GM12878 (cell line): ENCODE data around the gene SHH. TPM values are rescaled to one million over a fixed set of nuclear protein-coding genes. Genes with fewer than 3 reads are reported as not detected.

Experiments
- ATAC-seq: fragments of 200-7000 bp; cut with Tn5 transposase; 3 replicates; pipeline ENCODE4 v1.9.1; 2020; ENCODE audit warnings: mild to moderate bottlenecking, moderate library complexity
- BruUV-seq: library from RNA; stranded (reverse); fragments of 400-500 nt; replicated peaks from 2 replicates; lab custom pipeline; 2021; lab: Mats Ljungman, UMichigan
- CTCF ChIA-PET: fragments of 300-600 bp; sonication (Branson Sonifier 250); formaldehyde crosslinking; extraction: SDS; loops from one replicate; lab custom pipeline; 2021; ENCODE audit warnings: inconsistent platforms; lab: Yijun Ruan, JAX
- POLR2A ChIA-PET: fragments of 350-600 bp; formaldehyde crosslinking; extraction: SDS; loops from one replicate; lab custom pipeline; 2021; ENCODE audit warnings: inconsistent platforms; lab: Charles Lee
- RAD21 ChIA-PET: fragments of 300-600 bp; sonication (Branson Sonifier 250); formaldehyde crosslinking; loops from one replicate; lab custom pipeline; 2023; ENCODE audit warnings: antibody characterized with exemption; ENCODE audit not compliant: unreplicated experiment; lab: Charles Lee
- SMC1A ChIA-PET: fragments of 300-600 bp; sonication (Branson Sonifier 250); formaldehyde crosslinking; loops from one replicate; lab custom pipeline; 2023; ENCODE audit not compliant: unreplicated experiment, uncharacterized antibody; lab: Charles Lee
- DNase-seq: peaks from one replicate; pipeline ENCODE4 v3.0.0-alpha.2; 2011; ENCODE audit warnings: low read depth, low spot score
- FAIRE-seq: peaks from 3 replicates; lab custom pipeline; 2011; peaks lifted over from hg19 to GRCh38; lab: Jason Lieb, UNC
- H2AFZ ChIP-seq: 2 replicates; pipeline ENCODE4 v1.6.0; 2011; ENCODE audit warnings: low read depth, low read length, control low read depth; ENCODE audit not compliant: control insufficient read depth
- H3K27ac ChIP-seq: 2 replicates; pipeline ENCODE4 v1.5.1; 2011; ENCODE audit warnings: control low read depth; ENCODE audit not compliant: control insufficient read depth, insufficient read depth
- H3K27me3 ChIP-seq, 2 experiments: replicated peaks in 1 of 2; 2 replicates each; pipeline versions ENCODE4 v1.6.0 to v1.6.1; 2011; ENCODE audit warnings: low read length in 1 of 2; ENCODE audit not compliant: control insufficient read depth in 2 of 2, insufficient read depth in 2 of 2
- H3K36me3 ChIP-seq, 2 experiments: 2 replicates each; pipeline ENCODE4 v1.5.1; 2011; ENCODE audit warnings: low read length in 1 of 2; ENCODE audit not compliant: control insufficient read depth in 2 of 2, insufficient read depth in 2 of 2
- H3K4me1 ChIP-seq: 2 replicates; pipeline ENCODE4 v1.6.1; 2011; ENCODE audit warnings: mild to moderate bottlenecking, low read length, moderate library complexity, mixed read lengths; ENCODE audit not compliant: control insufficient read depth, insufficient read depth
- H3K4me2 ChIP-seq: 2 replicates; pipeline ENCODE4 v1.6.0; 2011; ENCODE audit warnings: control low read depth; ENCODE audit not compliant: control insufficient read depth, insufficient read depth
- H3K4me3 ChIP-seq: fragments of 200-600 bp; sonication (generic); 2 replicates; pipeline ENCODE4 v1.5.1; 2016
- H3K79me2 ChIP-seq: 2 replicates; pipeline ENCODE4 v1.6.0; 2011; ENCODE audit warnings: low read length; ENCODE audit not compliant: control insufficient read depth, insufficient read depth
- H3K9ac ChIP-seq: 2 replicates; pipeline ENCODE4 v1.8.0; 2011; ENCODE audit warnings: low read length, control low read depth, mixed read lengths; ENCODE audit not compliant: control insufficient read depth, insufficient read depth
- H3K9me3 ChIP-seq: replicated peaks from 3 replicates; pipeline ENCODE4 v1.5.1; 2011; ENCODE audit warnings: mild to moderate bottlenecking, low read length; ENCODE audit not compliant: control insufficient read depth, insufficient read depth
- H4K20me1 ChIP-seq: 2 replicates; pipeline ENCODE4 v1.6.0; 2011; ENCODE audit not compliant: control insufficient read depth, insufficient read depth
- E4F1 ChIP-seq: fragments of 450-650 bp; IDR thresholded peaks from 2 replicates; pipeline ENCODE4 v1.6.1; 2018; ENCODE audit warnings: borderline replicate concordance, mild to moderate bottlenecking; ENCODE audit not compliant: partially characterized antibody
- HDAC2 ChIP-seq: fragments of 200-600 bp; sonication (generic); IDR thresholded peaks from 2 replicates; pipeline ENCODE4 v1.6.1; 2017
- MAX ChIP-seq: IDR thresholded peaks from 2 replicates; pipeline ENCODE4 v1.6.1; 2012; ENCODE audit warnings: low read depth, low read length, improper control_type of control experiment
- NBN ChIP-seq: fragments of 450-650 bp; IDR thresholded peaks from 2 replicates; pipeline ENCODE4 v1.6.1; 2016
- PAX5 ChIP-seq: IDR thresholded peaks from 2 replicates; pipeline ENCODE4 v1.6.1; 2011; ENCODE audit warnings: low read depth, low read length, borderline replicate concordance
- PAX8 ChIP-seq: fragments of 450-650 bp; IDR thresholded peaks from 2 replicates; pipeline ENCODE4 v1.6.1; 2017; ENCODE audit warnings: mild to moderate bottlenecking, moderate library complexity
- SUPT20H ChIP-seq: IDR thresholded peaks from 2 replicates; pipeline ENCODE4 v1.6.1; 2011; ENCODE audit warnings: low read depth, mild to moderate bottlenecking, low read length, moderate library complexity, borderline replicate concordance; ENCODE audit not compliant: control insufficient read depth
- USF2 ChIP-seq: IDR thresholded peaks from 2 replicates; pipeline ENCODE4 v1.6.1; 2011; ENCODE audit warnings: low read depth, low read length, improper control_type of control experiment, borderline replicate concordance
- ZBTB4 ChIP-seq: fragments of 450-650 bp; formaldehyde crosslinking; IDR thresholded peaks from 2 replicates; pipeline ENCODE4 v1.4.0; 2022; ENCODE audit warnings: mild to moderate bottlenecking, moderate library complexity
- WGBS: methylation state at CpG from one replicate; pipeline ENCODE4 v1.1.6; 2016; ENCODE audit warnings: low lambda C conversion rate; ENCODE audit not compliant: insufficient replicate concordance, insufficient coverage; ENCODE audit errors: missing lambda C conversion rate; 5-methylcytosine and 5-hydroxymethylcytosine counted together
- in situ Hi-C: fragments of 300-500 bp; cut with MboI; formaldehyde crosslinking; loops from 9 replicates; pipeline ENCODE4 v1.14.3; 2018; ENCODE audit warnings: mixed read lengths
- intact Hi-C: fragments of 100-400 bp; cut with micrococcal nuclease; formaldehyde crosslinking; loops from one replicate; pipeline ENCODE4 v1.14.2; 2022; ENCODE audit not compliant: unreplicated experiment
- polyA plus RNA-seq, 11 experiments: library from polyadenylated mRNA; depleted of rRNA in 4 of 11; unstranded in 6 of 11; stranded (reverse) in 5 of 11; fragments of >200 nt; fragmentation: Nextera tagmentation in 4 of 11; fragmentation: Illumina TruSeq in 1 of 11; extraction: Ambion mirVana in 4 of 11; extraction: Trizol in 1 of 11; gene quantifications; 1 replicate in 1 of 11; 2 replicates in 10 of 11; pipeline versions ENCODE4 v1.2.1 to v1.2.3, GENCODE V29; 2011 to 2016; ENCODE audit warnings: inconsistent platforms in 2 of 11, missing spikeins in 2 of 11, low read depth in 1 of 11
- total RNA-seq, 4 experiments: library from RNA; depleted of rRNA in 3 of 4; stranded (reverse); fragments of >200 nt in 3 of 4; fragmentation: Illumina TruSeq in 1 of 4; extraction: Trizol in 1 of 4; gene quantifications; 2 replicates each; pipeline versions ENCODE4 v1.2.1 to v1.2.3, GENCODE V29; 2013 to 2021
- TF ChIP-seq, protein P1 (sequence below): fragments of 450-650 bp; conservative IDR thresholded peaks from 2 replicates; pipeline ENCODE4 v1.6.1; 2017; ENCODE audit warnings: mild to moderate bottlenecking, moderate library complexity

Gene SHH
- total and polyA plus RNA-seq, 10 of the 15 experiments (the other 5 are each of a cell fraction or from before 2014, with no cell fraction given): not detected

GRCh38 chr7:155808549-155809331 lies 3.5 kb downstream of the SHH start (continued):
- TF ChIP-seq NBN: no peak
- TF ChIP-seq USF2: no peak

- CTCF ChIA-PET: no interaction called here
- in situ Hi-C loops (loop anchor here (25.0 kb wide), 1 partner anchor 1454 kb away; no protein-coding TSS in a partner anchor), intact Hi-C loops (no loop called here)
- SMC1A ChIA-PET: interaction anchor here (0.6 kb wide), 1 partner anchor 1571 kb away, joined by 3 read pairs; no protein-coding TSS in a partner anchor
- Histone ChIP-seq H3K4me2 (no peak overlapping the region), H3K4me1 (no peaks in the 10 kb centered on the region), H3K36me3 (no peaks in the 10 kb centered on the region), H2AFZ (no peak overlapping the region), H3K79me2 (no peaks in the 10 kb centered on the region), H3K27me3 (peaks cover 12 to 17% of the 10 kb centered on the region in 2 experiments), H4K20me1 (no peaks in the 10 kb centered on the region), H3K4me3 (no peak overlapping the region), H3K27ac (no peak overlapping the region), H3K9me3 (no peaks in the 10 kb centered on the region), H3K9ac (no peak overlapping the region)
- FAIRE-seq (no peak), ATAC-seq (peak; percentile 28), DNase-seq (no peak)
- POLR2A ChIA-PET: interaction anchor here (0.6 kb wide), 1 partner anchor 774 kb away, joined by 3 read pairs; no protein-coding TSS in a partner anchor
- RAD21 ChIA-PET: no interaction called here
- no TSS peak for BruUV-seq
- WGBS: 13% methylated on average over 32 of the region's 33 CpGs
- TF ChIP-seq PAX8 (no peak), E4F1 (no peak), SUPT20H (no peak), HDAC2 (no peak), ZBTB4 (CRISPR knock-in tag) (no peak), PAX5 (no peak), MAX (no peak)
- TF ChIP-seq, protein P1, sequence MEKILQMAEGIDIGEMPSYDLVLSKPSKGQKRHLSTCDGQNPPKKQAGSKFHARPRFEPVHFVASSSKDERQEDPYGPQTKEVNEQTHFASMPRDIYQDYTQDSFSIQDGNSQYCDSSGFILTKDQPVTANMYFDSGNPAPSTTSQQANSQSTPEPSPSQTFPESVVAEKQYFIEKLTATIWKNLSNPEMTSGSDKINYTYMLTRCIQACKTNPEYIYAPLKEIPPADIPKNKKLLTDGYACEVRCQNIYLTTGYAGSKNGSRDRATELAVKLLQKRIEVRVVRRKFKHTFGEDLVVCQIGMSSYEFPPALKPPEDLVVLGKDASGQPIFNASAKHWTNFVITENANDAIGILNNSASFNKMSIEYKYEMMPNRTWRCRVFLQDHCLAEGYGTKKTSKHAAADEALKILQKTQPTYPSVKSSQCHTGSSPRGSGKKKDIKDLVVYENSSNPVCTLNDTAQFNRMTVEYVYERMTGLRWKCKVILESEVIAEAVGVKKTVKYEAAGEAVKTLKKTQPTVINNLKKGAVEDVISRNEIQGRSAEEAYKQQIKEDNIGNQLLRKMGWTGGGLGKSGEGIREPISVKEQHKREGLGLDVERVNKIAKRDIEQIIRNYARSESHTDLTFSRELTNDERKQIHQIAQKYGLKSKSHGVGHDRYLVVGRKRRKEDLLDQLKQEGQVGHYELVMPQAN: no peak
Measured at GRCh38 chr7:155807789-155808548, 4.3 kb downstream of the SHH start.
